LoVo (cell line): ENCODE results near the gene MRPL51.
"Not testable (repeated sequence)": the region's sequence is repeated elsewhere in the genome, so short reads cannot be mapped to it uniquely, and the experiment has no call there.

Experiments
- DNase-seq: peaks from one replicate; pipeline ENCODE4 v3.0.0-alpha.2; 2016; ENCODE audit warnings: low spot score

Gene MRPL51

DNA sequence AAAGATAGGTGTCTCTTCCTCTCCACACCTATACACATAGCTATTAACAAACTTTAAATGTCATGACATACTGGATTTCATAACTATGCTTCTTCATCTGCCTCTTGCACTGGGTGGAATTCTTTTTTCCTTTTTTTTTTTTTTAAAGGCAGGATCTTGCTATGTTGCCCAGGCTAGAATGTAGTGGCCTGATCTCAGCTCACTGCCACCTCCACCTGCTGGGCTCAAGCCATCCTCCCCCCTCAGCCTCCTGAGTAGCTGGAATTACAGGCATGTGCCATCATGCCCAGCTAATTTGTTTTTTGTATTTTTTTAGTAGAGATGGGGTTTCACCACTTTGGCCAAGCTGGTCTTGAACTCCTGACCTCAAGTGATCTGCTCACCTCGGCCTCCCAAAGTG is 4.8 kb downstream of the MRPL51 start:
- no peak for DNase-seq

DNA sequence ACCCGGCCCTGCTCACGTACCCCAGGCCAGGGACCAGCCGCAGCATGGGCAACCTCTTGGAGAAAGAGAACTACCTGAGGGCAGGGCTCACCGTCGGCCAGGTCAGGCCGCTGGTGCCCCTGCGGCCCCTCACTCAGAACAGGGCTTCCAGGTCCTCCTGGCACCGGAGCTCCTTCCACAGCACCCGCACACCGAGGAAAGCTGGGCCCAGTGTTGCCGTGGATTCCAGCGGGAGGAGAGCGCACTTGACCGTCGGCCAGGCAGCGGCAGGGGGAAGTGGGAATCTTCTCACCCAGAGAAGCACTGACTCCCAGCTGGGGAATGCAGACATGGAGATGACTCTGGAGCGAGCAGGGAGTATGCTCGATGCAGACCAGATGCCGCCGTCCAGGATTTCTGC is 14.6 kb downstream of the MRPL51 start:
- DNase-seq, result no peak

DNA sequence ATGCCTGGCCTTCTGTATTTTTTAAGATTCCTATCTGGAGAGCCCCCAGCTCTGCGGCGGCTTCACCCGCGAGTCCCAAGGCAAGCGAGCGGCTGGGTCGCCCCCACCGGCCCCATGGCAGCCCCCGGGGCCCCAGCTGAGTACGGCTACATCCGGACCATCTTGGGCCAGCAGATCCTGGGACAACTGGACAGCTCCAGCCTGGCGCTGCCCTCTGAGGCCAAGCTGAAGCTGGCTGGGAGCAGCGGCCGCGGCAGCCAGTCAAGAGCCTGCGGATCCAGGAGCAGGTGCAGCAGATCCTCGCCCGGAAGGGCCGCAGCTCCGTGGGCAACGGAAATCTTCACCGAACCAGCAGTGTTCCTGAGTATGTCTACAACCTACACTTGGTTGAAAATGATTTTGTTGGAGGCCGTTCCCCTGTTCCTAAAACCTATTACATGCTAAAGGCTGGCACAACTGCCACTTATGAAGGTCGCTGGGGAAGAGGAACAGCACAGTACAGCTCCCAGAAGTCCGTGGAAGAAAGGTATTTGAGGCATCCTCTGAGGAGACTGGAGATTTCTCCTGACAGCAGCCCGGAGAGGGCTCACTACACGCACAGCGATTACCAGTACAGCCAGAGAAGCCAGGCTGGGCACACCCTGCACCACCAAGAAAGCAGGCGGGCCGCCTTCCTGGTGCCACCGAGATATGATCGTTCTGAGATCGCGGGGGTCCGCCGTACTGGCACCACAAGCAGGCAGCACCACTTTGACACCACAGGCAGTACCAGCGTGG is 15.3 kb downstream of the MRPL51 start:
- not testable (repeated sequence) for DNase-seq

GRCh38 chr12:6476489-6476888 is 16.6 kb downstream of the MRPL51 start:
- DNase-seq, result no peak

GRCh38 chr12:6475233-6475975 is 17.7 kb downstream of the MRPL51 start:
- not testable (repeated sequence) for DNase-seq

- DNase-seq, result no peak
Observed at GRCh38 chr12:6472491-6472890, 20.6 kb downstream of the MRPL51 start.

DNA sequence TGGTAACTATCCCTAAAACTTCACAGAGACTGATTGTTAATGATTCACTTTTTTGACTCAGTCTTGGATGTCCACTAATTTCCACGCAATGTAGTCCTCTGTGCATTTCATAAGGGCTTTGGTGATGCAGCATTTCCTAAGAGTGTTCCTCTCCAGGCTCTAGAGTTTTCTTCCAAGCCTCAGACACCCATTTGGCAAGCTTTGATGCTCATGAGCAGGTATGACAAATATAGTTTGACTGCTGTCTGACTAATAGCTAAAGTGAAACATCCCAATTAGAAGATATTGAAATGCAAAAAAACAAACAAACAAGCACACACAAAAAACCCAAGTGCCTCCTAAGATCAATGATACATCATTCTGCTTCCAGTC is 21.1 kb downstream of the MRPL51 start:
- DNase-seq, result no peak

DNA sequence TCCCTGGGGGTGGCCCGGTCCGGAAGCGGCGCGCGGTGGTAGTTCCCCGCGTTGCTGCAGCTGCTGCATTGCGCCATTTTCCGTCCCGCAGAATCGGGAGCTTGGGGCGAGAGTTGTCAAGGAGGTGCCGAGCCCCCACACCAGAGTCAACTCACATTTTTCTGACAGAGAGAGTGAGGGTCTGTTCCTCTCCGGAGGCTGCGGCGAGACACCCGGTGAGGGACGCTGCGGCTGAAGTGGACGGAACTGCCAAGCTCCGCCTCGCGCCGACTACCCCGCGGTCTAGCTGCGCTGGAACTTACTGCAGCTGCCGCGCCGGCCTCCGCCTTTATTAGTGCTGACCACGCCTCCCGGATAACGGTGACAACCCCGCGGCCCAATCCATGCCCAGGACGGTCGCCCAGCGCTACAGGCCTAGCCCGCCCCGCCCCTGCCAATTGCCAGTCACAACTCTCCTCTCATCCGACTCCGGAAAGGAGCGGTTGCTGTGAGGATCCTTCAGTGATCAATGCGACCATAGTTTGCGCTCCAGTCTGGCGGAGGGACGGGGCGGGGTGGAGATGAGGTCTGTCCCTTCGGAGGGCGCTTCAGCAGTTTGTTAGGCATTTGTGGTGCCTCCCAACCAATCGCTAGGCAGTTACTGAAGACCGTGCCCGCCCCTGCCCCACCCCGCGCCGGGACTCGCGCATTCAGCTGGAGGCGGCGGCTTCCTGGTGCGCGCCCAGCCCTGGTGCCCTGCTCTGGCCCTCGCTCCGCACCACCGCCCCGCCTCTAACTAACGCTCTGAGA is 22.5 kb downstream of the MRPL51 start, which contains the start of gene VAMP1:
Gene VAMP1, minus strand, starts transcription at position 303 of the 789 bp plus-strand sequence. Its CDS starts 146 bp downstream, at position 157.
- DNase-seq, result peak; percentile 99

- no peak for DNase-seq
Observed at GRCh38 chr12:6469609-6470374, 23.3 kb downstream of the MRPL51 start.

- DNase-seq, result no peak
Observed at GRCh38 chr12:6469092-6469491, 24.0 kb downstream of the MRPL51 start.

DNA sequence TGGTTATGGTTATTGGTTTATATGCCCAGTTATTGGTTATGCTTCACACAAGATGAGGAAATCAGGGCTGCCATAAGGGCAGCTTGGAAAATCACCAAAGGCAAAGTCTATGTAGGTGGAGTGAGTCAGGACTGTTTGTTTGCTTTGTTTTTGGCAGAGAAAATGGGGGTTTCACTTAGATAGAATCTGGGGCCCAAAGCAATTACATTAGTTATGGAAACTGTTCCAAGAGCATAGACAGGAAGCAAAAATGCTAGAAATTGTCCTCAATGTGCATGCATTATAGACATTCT is 24.8 kb downstream of the MRPL51 start:
- no peak for DNase-seq

GRCh38 chr12:6467571-6468282 is 25.3 kb downstream of the MRPL51 start:
- DNase-seq, result not testable (repeated sequence)

DNA sequence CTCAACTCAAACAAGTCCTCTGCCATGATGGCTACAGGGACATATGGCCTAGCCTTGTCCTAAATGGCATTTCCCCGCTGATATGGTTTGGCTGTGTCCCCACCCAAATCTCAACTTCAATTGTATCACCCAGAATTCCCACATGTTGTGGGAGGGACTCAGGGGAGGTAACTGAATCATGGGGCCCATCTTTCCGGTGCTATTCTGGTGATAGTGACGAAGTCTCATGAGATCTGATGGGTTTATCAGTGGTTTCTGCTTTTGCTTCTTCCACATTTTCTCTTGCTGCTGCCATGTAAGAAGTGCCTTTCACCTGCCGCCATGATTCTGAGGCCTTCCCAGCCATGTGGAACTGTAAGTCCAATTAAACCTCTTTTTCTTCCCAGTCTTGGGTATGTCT is 26.3 kb downstream of the MRPL51 start:
- not testable (repeated sequence) for DNase-seq

DNA sequence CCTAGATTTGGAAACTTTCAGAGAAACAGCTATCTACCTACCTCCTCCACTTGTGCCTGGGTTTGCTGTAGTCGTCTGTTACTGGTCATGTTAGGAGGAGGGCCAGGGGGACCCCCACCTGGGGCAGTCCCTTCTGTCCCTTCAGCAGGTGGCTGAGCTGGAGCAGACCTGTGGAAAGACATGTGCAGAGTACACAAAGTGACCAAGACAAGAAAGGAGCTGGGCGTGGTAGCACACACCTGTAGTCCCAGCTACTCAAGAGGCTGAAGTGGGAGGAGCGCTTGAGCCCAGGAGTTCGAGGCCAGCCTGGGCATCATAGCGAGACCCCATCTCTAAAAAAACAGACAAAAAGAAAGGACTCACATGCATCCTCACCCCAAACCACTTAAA is 26.9 kb downstream of the MRPL51 start:
- DNase-seq, result no peak

DNA sequence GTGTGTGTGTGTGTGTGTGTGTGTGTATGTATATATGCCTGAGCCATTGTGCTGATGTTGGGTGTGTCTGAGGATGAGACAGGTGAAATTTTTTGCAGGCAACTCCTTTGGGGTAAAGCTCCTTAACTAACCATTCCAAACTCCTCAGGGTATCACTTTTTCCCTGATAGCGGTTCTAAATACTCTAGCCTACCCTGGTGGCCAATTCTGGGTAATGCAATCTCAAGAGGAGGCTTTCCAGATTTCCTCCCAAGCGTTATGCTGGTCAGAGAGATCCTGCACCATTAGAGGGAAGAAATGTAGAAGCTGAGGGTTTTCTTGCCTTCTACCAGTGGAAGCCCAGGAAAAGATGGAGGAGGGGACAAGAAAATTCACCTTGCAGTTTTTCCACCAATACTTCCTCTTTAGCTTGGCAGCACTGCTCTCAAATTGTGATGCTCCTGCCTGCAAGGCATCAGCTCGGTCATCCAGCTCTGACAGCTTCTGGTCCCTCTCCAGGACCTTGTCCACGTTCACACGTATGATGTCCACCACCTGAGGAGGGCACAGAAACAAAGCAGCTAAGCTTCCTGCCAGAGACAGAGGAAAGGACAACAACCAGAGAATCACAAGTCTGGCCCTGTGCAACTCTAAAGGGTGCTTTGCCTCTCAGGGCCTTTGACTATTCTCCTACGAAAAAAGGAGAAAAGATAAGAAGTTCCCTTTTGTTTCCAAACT is 27.4 kb downstream of the MRPL51 start:
- peak; percentile 73 for DNase-seq

- DNase-seq, result no peak
Observed at GRCh38 chr12:6464531-6464930, 28.5 kb downstream of the MRPL51 start.

DNA sequence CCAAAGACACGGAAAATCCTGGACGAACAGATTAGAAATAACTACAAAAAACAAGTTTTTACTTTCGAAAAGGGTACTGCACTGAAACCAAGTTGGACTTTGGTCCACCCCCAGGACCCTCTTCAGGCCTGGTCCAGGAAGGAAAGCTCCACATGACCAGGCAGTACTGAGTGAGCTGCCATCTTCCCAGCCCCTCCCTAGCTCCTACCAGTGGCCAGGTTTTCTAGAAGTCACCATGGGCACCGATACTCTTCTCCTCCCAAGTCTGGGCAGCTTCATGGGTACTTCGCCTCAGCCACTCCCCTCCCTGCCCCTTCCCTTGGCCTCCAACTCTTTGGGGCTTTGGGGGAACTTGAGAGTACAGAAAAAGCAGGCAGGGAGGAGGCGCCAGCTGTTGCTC is 29.2 kb downstream of the MRPL51 start:
- no peak for DNase-seq

- no peak for DNase-seq
Observed at GRCh38 chr12:6463216-6463615, 29.8 kb downstream of the MRPL51 start.

DNA sequence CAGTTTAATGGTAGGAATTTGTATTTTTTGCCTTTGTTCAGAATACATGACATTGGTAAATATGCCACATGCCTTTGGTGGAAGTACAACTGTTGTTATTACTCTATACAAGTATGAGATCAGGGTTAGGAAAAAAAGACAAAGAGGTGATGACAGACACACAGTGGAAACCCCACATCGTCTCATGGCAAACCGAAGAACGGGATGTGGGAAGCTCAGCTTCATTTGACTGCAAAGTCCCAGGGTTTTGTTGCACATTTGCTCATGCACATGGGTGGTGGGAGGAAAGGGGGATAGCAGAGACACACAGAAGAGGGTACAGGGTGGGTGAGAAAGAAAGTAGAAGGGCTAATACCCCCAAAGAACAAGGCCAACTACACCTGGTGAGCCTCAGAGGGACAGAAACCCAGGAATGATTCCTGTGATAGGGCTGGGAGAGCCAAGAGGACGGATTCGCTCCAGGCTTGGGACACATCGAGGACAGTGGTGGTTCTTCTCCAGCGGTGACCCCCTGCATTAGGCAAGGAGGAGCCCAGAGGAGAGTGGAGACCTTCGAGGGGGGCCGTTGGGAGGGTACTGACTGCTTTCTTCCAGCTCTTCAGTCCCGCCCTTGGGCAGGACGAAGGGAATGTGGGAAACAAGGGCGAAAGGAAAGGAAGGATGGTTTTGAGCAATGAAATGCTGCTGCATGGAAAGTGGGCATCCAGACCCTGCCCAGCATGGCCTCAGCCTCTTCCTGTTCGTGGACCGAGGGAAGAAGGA is 30.6 kb downstream of the MRPL51 start:
- DNase-seq, result no peak
